Measurements from ENCODE around the gene RAB11A. TPM values are rescaled to one million over a fixed set of nuclear protein-coding genes. Genes with fewer than 3 reads are reported as not detected.
A peak's percentile ranks its signal among the peaks of the same experiment; 100 is the strongest.

The RAB11A gene
- total and polyA plus RNA-seq, 3 experiments from 2014 or later, result 158 to 194 (median 159) TPM

DNA sequence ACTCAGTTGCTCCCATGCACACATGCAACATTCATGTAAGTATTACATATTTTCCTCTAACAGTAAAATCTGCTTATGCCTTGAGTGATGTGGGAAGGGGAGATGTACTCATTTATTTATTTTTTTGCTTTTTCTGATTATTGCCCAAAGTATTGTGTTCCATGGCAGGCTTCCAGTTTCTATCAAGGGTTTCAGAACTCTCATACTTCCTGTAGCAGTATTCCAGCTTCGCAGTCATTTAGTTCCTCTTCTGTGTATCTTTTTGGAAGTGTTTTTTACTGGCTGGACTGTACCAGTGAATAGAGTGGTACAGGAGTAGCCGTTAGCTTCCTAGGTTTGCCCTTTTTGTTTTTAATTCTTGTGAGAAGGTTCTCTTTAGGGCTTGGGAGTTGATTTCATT is 26.9 kb downstream of the RAB11A start:
- Histone ChIP-seq H3K4me1 (ENCODE audit: insufficient read depth, low read length) (no peaks in the 10 kb centered on the region), H3K4me3 (ENCODE audit: low read length) (no peak overlapping the region), H3K27ac (ENCODE audit: low read depth, low read length) (no peak overlapping the region), H3K36me3 (ENCODE audit: insufficient read depth, low read length) (no peaks in the 10 kb centered on the region), H3K27me3 (ENCODE audit: insufficient read depth, low read length, poor library complexity, severe bottlenecking) (no peaks in the 10 kb centered on the region), H3K9me3 (ENCODE audit: low read length) (no peaks in the 10 kb centered on the region)
- H3K36me3 Mint-ChIP-seq, result peaks cover 6 to 70% (median 20%) of the 10 kb centered on the region in 3 donors
- no peak for DNase-seq
- H3K9me3 Mint-ChIP-seq, result no peaks in the 10 kb centered on the region
- POLR2A ChIA-PET, result no interaction called here
- H3K4me3 Mint-ChIP-seq, result no peak overlapping the region
- H3K4me1 Mint-ChIP-seq, result peaks cover under 1 to 13% (median 10%) of the 10 kb centered on the region in 3 donors
- H3K27ac Mint-ChIP-seq, result no peak overlapping the region
- CTCF ChIA-PET, result no interaction called here
- no peaks in the 10 kb centered on the region for H3K27me3 Mint-ChIP-seq

DNA sequence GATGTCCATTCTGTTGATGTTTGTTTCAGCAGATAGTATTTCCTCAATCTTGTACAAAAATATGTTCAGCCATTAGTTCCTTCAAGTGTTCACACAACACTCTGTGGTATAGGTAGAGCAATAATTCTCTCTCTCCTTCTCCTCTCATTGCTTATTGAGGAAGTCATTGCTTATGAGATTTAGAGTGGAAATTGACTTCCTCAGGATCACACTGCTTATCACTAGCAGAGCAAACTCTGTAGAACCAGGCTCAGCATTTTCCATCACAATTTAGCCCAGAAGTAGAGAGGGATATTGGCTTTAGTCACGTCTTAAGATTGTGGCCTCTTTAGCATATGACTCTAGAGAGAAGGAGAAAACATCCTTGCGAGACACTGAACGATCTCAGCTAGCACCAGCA is 31.2 kb downstream of the RAB11A start:
- no peaks in the 10 kb centered on the region for H3K4me1 ChIP-seq (ENCODE audit: insufficient read depth, low read length)
- H3K4me1 Mint-ChIP-seq, result no peaks in the 10 kb centered on the region
- H3K9me3 ChIP-seq (ENCODE audit: low read length), result no peaks in the 10 kb centered on the region
- H3K4me3 Mint-ChIP-seq, result no peak overlapping the region
- no peak overlapping the region for H3K4me3 ChIP-seq (ENCODE audit: low read length)
- CTCF ChIA-PET, result no interaction called here
- H3K27me3 ChIP-seq (ENCODE audit: insufficient read depth, low read length, poor library complexity, severe bottlenecking), result no peaks in the 10 kb centered on the region
- H3K9me3 Mint-ChIP-seq, result no peaks in the 10 kb centered on the region
- no peak overlapping the region for H3K27ac ChIP-seq (ENCODE audit: low read depth, low read length)
- no peaks in the 10 kb centered on the region for H3K36me3 ChIP-seq (ENCODE audit: insufficient read depth, low read length)
- DNase-seq, result no peak
- no peaks in the 10 kb centered on the region for H3K27me3 Mint-ChIP-seq
- peak overlapping the region in 1 of 8 donors; percentile 69 for H3K27ac Mint-ChIP-seq
- POLR2A ChIA-PET, result no interaction called here
- peaks cover 6 to 88% (median 21%) of the 10 kb centered on the region in 3 donors for H3K36me3 Mint-ChIP-seq

GRCh38 chr15:65901336-65901735 is 32.0 kb downstream of the RAB11A start:
- H3K4me1 ChIP-seq (ENCODE audit: insufficient read depth, low read length), result no peaks in the 10 kb centered on the region
- CTCF ChIA-PET, result interaction anchor here (1.2 kb wide), 1 partner anchor 81 kb away, joined by 3 read pairs; no protein-coding TSS in a partner anchor
- H3K27me3 ChIP-seq (ENCODE audit: insufficient read depth, low read length, poor library complexity, severe bottlenecking), result no peaks in the 10 kb centered on the region
- H3K36me3 ChIP-seq (ENCODE audit: insufficient read depth, low read length), result peaks cover 4% of the 10 kb centered on the region
- POLR2A ChIA-PET, result no interaction called here
- H3K9me3 ChIP-seq (ENCODE audit: low read length), result no peaks in the 10 kb centered on the region
- no peak overlapping the region for H3K27ac Mint-ChIP-seq
- H3K9me3 Mint-ChIP-seq, result no peaks in the 10 kb centered on the region
- no peak overlapping the region for H3K4me3 Mint-ChIP-seq
- H3K27me3 Mint-ChIP-seq, result no peaks in the 10 kb centered on the region
- no peak overlapping the region for H3K4me3 ChIP-seq (ENCODE audit: low read length)
- no peak for DNase-seq
- H3K27ac ChIP-seq (ENCODE audit: low read depth, low read length), result no peak overlapping the region
- no peaks in the 10 kb centered on the region for H3K4me1 Mint-ChIP-seq
- peaks cover 6 to 88% (median 22%) of the 10 kb centered on the region in 3 donors for H3K36me3 Mint-ChIP-seq

- H3K9me3 Mint-ChIP-seq, result no peaks in the 10 kb centered on the region
- H3K4me1 Mint-ChIP-seq, result no peaks in the 10 kb centered on the region
- H3K27me3 Mint-ChIP-seq, result no peaks in the 10 kb centered on the region
- no peak overlapping the region for H3K4me3 Mint-ChIP-seq
- peak overlapping the region in 1 of 8 donors; percentile 62 for H3K27ac Mint-ChIP-seq
- H3K4me3 ChIP-seq (ENCODE audit: low read length), result no peak overlapping the region
- H3K4me1 ChIP-seq (ENCODE audit: insufficient read depth, low read length), result no peaks in the 10 kb centered on the region
- ChIA-PET CTCF (interaction anchor here (1.2 kb wide), 1 partner anchor 81 kb away, joined by 3 read pairs; no protein-coding TSS in a partner anchor), POLR2A (no interaction called here)
- H3K27ac ChIP-seq (ENCODE audit: low read depth, low read length), result no peak overlapping the region
- no peaks in the 10 kb centered on the region for H3K9me3 ChIP-seq (ENCODE audit: low read length)
- no peaks in the 10 kb centered on the region for H3K27me3 ChIP-seq (ENCODE audit: insufficient read depth, low read length, poor library complexity, severe bottlenecking)
- peaks cover 6 to 88% (median 21%) of the 10 kb centered on the region in 3 donors for H3K36me3 Mint-ChIP-seq
- H3K36me3 ChIP-seq (ENCODE audit: insufficient read depth, low read length), result peaks cover 9% of the 10 kb centered on the region
- no peak for DNase-seq
These were observed 32.5 kb downstream of the RAB11A start for GRCh38 chr15:65901836-65902235.

DNA sequence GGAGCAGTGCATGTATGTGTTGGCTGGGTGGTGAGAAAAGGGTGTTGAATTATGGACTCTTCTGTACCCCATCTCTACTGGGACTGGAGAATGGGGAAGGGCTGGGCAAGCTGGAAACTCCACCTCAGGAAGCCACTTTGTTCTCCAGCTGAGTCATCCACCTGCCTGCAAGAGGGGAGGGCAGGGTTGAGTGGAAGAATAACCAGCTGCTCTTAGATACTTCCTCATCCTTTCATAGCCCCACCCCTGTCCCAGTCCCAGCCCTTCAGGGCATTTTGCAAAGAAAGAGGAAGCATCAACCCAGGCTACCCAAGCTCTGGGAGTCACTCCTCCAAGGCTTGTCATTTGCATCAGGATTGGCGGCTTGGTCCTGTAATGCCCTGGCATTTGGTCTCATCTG is 33.1 kb downstream of the RAB11A start:
- Histone ChIP-seq H3K36me3 (ENCODE audit: insufficient read depth, low read length) (peaks cover 10% of the 10 kb centered on the region), H3K9me3 (ENCODE audit: low read length) (no peaks in the 10 kb centered on the region), H3K4me1 (ENCODE audit: insufficient read depth, low read length) (no peaks in the 10 kb centered on the region), H3K27me3 (ENCODE audit: insufficient read depth, low read length, poor library complexity, severe bottlenecking) (no peaks in the 10 kb centered on the region), H3K27ac (ENCODE audit: low read depth, low read length) (no peak overlapping the region), H3K4me3 (ENCODE audit: low read length) (no peak overlapping the region)
- ChIA-PET CTCF (interaction anchor here (1.2 kb wide), 1 partner anchor 80 kb away, joined by 3 read pairs; no protein-coding TSS in a partner anchor), POLR2A (no interaction called here)
- H3K27me3 Mint-ChIP-seq, result no peaks in the 10 kb centered on the region
- H3K4me1 Mint-ChIP-seq, result no peaks in the 10 kb centered on the region
- no peaks in the 10 kb centered on the region for H3K9me3 Mint-ChIP-seq
- peak overlapping the region in 1 of 8 donors; percentile 62 for H3K27ac Mint-ChIP-seq
- H3K36me3 Mint-ChIP-seq, result peaks cover 6 to 86% (median 24%) of the 10 kb centered on the region in 3 donors
- no peak for DNase-seq
- H3K4me3 Mint-ChIP-seq, result no peak overlapping the region

DNA sequence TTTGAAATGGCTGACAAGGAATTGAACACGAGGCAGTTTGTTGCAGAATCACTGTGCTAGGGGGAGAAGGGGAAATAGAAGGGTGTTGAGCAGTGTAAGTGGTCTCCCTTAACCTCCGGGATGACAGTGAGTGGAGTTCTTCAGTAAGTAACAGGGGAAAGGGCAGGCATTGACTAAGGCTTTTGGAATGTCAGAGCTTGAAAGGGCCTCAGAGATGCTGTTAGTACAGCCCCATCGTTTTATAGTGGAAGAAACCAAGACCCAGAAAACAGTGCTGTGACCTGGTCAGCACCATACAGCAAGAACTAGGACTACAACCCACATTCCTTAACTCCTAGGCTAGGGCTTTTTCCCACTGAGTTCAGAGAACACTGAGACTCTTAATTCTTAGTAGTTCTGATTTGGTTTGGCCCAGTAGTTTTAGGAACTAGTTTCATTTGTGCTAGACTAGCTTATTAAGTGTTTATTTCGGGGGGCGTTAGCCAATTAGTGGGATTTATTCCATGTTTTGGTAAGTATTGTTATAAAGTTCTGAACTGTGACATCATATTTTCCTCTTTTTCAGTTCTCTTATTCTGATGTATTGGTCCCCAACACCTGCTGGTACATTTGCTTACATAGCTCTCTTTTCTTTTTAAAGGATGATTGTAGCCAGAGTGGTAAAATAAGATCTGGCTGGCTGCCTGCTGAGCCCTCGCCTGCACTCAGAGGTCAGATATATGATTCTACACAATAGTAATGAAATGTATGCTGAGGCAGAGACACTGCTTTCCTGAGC is 34.2 kb downstream of the RAB11A start:
- ChIA-PET CTCF (interaction anchor here (1.4 kb wide), 1 partner anchor 9 kb away, joined by 3 read pairs; no protein-coding TSS in a partner anchor), POLR2A (no interaction called here)
- Histone ChIP-seq H3K9me3 (ENCODE audit: low read length) (no peaks in the 10 kb centered on the region), H3K36me3 (ENCODE audit: insufficient read depth, low read length) (peaks cover 10% of the 10 kb centered on the region), H3K27me3 (ENCODE audit: insufficient read depth, low read length, poor library complexity, severe bottlenecking) (no peaks in the 10 kb centered on the region), H3K4me3 (ENCODE audit: low read length) (no peak overlapping the region), H3K27ac (ENCODE audit: low read depth, low read length) (peak overlapping the region; percentile 5), H3K4me1 (ENCODE audit: insufficient read depth, low read length) (no peaks in the 10 kb centered on the region)
- DNase-seq, result no peak
- Mint-ChIP-seq H3K36me3 (peaks cover 0 to 80% (median 18%) of the 10 kb centered on the region in 3 donors), H3K27me3 (peaks cover 0 to 1% of the 10 kb centered on the region in 2 donors), H3K27ac (peak overlapping the region in 1 of 8 donors; percentile 46), H3K4me3 (no peak overlapping the region), H3K4me1 (no peaks in the 10 kb centered on the region), H3K9me3 (no peaks in the 10 kb centered on the region)

DNA sequence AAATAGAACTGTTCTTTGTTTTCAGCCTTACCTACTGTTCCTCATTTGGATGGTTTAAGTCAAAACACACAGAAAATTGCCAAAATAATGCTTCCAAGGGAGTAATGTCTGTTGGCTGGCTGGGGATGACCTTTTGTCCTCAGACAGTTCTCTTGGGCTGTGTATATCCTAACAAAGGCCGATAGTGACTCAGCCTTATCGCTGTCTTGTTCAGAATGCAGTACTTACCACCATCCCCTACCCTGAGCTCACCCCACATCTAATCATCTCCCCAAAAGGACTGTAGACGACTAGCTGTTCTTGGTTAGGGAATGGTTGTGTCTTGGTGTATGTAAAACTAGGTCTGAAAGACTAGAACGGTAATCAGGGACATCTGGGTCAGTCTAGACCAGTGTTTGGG is 35.0 kb downstream of the RAB11A start:
- Mint-ChIP-seq H3K27me3 (peaks cover 0 to 1% of the 10 kb centered on the region in 2 donors), H3K4me1 (no peaks in the 10 kb centered on the region), H3K27ac (no peak overlapping the region), H3K4me3 (no peak overlapping the region), H3K36me3 (peaks cover 0 to 76% (median 14%) of the 10 kb centered on the region in 3 donors), H3K9me3 (no peaks in the 10 kb centered on the region)
- POLR2A ChIA-PET, result no interaction called here
- Histone ChIP-seq H3K27ac (ENCODE audit: low read depth, low read length) (peak overlapping the region; percentile 5), H3K4me1 (ENCODE audit: insufficient read depth, low read length) (no peaks in the 10 kb centered on the region), H3K27me3 (ENCODE audit: insufficient read depth, low read length, poor library complexity, severe bottlenecking) (no peaks in the 10 kb centered on the region), H3K4me3 (ENCODE audit: low read length) (no peak overlapping the region), H3K36me3 (ENCODE audit: insufficient read depth, low read length) (peaks cover 10% of the 10 kb centered on the region), H3K9me3 (ENCODE audit: low read length) (no peaks in the 10 kb centered on the region)
- DNase-seq, result no peak
- CTCF ChIA-PET, result interaction anchor here (1.4 kb wide), 1 partner anchor 8 kb away, joined by 3 read pairs; no protein-coding TSS in a partner anchor

- ChIA-PET POLR2A (no interaction called here), CTCF (no interaction called here)
- no peak overlapping the region for H3K4me3 Mint-ChIP-seq
- Histone ChIP-seq H3K36me3 (ENCODE audit: insufficient read depth, low read length) (peaks cover 10% of the 10 kb centered on the region), H3K4me3 (ENCODE audit: low read length) (no peak overlapping the region), H3K27me3 (ENCODE audit: insufficient read depth, low read length, poor library complexity, severe bottlenecking) (no peaks in the 10 kb centered on the region), H3K27ac (ENCODE audit: low read depth, low read length) (no peak overlapping the region), H3K9me3 (ENCODE audit: low read length) (no peaks in the 10 kb centered on the region), H3K4me1 (ENCODE audit: insufficient read depth, low read length) (no peaks in the 10 kb centered on the region)
- no peak for DNase-seq
- peaks cover 0 to 71% (median 12%) of the 10 kb centered on the region in 3 donors for H3K36me3 Mint-ChIP-seq
- no peaks in the 10 kb centered on the region for H3K4me1 Mint-ChIP-seq
- H3K27me3 Mint-ChIP-seq, result peaks cover 0 to 1% of the 10 kb centered on the region in 2 donors
- no peaks in the 10 kb centered on the region for H3K9me3 Mint-ChIP-seq
- peak overlapping the region in 1 of 8 donors; percentile 32 for H3K27ac Mint-ChIP-seq
These were observed 37.1 kb downstream of the RAB11A start for GRCh38 chr15:65906396-65906795.
